Stimulated activated CD4-positive, alpha-beta T cell treated with anti-CD3 and anti-CD28 coated beads, Interleukin-2, amount 100 ng/mL, for 4 hours (primary cell): Measurements from ENCODE around the gene PRLR.
A peak's percentile ranks its signal among the peaks of the same experiment; 100 is the strongest.

ENCODE experiments used
- DNase-seq: peaks from one replicate; pipeline ENCODE4 v3.0.0-alpha.2; 2020; ENCODE audit warnings: low read depth

PRLR gene

DNA sequence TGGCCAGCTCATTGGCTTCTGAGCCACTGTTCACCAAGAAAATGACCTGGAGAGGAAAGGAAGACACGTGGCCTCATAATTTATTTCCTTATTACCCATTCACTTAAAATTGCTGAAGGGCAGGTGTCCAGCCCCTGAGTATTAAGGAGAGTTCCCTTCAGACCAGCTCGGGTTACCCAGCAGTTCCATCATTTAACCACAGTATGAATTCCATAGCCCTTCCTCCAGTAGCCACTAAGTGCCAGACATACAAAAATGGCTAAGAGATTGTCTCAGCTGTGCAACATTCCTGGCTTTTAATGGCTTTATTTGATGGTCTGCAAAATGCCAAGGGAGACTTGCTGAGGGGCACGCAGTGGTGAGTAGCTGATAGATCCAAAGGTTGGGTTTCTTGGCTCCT is 195.0 kb downstream of the PRLR start:
- DNase-seq, result no peak

DNA sequence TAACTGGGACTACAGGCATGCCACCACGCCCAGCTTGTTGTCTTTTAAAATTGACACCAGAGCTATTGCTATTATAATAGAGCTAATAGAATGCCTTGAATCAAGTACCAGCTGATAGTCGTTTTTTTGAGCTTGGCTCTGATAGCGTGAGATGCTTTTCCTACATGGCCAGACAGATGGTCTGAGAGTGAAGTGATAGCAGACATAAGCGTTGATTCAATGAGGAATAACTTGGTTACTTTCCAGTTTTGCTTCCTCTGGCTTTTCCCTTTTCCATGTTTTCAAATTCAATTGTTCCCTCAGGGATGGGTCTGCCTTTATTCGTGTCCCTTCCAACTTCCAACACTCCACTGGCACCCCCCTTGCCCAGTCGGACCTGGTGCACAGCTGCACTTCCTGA is 197.9 kb downstream of the PRLR start:
- DNase-seq, result no peak

DNA sequence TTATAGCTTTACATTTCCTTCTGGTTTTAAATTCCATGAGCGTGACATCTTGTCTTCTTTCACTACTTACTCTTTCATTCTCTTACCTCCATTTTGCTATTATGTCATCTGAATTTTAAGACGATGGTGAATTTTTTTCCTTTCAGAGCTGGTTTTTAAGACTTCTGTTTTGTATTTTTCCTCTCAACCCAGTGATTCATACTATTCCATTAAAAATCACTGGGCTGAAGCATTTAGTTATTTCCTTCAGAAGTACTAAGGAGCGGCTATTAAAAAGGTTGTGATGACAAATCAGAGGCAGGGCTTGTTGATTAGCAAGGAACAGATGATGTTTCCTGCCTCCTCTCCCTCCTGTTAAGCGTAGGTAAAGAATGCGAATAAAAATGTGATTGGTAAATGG is 199.0 kb downstream of the PRLR start:
- DNase-seq, result no peak

DNA sequence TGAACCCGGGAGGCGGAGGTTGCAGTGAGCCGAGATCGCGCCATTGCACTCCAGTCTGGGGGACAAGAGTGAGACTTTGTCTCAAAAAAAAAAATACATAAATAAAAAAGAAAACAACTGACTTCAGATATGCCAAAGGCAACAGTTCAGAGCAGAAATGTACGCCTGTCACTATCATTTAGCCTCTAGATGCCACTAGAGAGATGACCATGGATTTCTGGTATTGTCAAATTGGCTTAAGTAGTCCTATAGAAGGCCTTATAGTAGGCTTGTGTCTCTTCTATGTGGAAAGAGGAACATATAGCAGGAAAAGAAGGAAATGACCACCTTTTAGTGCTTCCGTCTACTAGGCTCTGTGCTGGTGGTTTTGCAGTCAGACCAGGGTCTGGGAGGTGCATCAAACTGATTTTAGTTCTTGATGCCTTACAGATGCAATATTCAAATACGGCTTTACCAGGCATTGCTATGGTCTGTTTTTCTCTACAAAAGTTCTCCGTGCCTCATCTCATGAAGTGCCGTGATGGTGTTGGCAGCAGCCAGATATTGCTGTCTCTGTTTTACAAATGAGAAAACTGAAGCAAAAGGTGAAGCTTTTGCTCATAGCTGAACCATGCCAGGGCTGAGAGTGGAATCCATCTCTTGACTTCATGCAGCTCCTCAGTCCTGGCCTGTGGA is 199.7 kb downstream of the PRLR start:
- DNase-seq, result no peak

DNA sequence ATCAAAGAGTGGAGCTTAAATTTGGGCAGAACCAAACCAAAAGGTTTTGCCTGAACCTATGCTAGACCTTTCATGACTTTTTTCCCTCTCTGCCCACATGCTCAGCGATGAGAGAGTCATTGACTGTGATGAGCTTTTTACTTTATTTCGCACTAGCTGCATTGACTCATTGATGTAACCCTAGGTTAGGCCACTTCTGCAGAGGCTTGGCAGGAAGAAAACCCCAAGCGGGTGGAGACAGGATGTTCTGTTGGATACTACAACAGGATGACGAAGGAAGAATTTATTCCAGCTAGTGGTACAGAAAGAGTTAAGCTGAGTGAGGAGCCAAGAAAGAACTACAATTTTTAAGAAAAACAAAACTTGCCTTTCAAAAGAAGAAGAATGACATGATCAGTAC is 201.0 kb downstream of the PRLR start:
- no peak for DNase-seq

DNA sequence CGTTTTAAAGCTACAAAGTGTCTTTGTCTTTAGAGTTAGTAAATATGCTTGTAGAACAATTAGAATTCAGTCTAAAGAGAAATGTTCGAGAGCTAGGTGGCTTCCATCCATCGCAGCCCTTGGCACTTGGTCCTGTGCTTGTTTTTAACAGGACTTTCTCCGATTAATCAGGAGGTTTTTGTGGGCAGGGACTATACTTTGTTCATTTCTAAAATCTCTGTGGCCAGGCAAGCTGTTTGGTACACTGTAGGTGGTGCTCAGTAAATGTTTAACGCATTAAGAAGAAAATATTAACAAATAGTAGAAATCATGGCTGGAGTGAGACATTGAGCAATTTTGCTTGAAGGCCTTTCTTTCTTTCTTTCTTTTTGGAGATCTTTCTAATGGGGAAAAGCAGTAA is 203.3 kb downstream of the PRLR start:
- DNase-seq, result no peak

DNA sequence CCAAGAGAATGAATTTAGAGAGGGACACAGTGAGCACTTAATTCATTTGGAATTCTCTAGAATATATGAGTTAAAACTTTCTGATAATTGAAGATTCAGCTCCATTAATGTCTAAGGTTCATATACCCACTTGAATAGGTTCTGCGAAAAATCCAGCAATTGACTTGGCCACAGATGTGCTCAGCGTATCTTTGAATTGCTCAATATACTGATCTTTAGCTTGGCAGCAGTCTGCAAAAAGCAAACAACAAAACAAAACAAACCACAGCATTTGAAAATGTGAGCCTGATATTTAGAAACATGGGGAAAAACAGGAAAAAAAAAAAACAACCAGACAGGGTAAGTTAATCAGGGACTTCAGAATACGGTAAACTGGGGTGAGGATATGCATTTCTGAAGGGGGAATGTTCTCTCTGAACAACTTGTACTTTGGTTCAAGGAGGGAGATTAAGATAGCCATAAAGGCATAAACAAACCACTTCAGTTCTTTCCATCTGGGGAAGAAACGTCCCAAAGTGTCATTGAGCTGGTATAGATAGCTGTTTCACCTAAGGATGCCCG is 203.9 kb downstream of the PRLR start:
- no peak for DNase-seq

DNA sequence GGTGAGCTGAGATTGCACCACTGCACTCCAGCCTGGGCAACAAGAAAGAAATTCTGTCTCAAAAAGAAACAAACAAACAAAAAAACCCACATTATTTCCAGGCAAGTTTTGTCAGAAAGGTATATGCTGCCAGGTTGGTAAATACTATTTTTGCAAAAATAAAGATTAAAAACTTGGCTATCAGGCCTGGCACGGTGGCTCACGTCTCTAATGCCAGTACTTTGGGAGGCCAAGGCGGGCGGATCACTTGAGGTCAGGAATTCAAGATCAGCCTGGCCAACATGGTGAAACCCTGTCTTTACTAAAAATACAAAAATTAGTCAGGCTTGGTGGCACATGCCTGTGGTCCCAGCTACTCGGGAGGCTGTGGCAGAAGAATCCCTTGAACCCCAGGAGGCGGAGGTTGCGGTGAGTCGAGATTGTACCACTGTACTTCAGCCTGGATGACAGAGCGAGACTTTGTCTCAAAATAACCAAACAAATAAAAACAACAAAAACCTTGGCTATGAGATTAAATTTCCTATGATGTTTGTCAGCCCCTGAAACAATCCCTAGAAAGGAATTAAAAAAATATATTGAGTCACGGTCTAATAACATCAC is 205.3 kb downstream of the PRLR start:
- DNase-seq, result no peak

DNA sequence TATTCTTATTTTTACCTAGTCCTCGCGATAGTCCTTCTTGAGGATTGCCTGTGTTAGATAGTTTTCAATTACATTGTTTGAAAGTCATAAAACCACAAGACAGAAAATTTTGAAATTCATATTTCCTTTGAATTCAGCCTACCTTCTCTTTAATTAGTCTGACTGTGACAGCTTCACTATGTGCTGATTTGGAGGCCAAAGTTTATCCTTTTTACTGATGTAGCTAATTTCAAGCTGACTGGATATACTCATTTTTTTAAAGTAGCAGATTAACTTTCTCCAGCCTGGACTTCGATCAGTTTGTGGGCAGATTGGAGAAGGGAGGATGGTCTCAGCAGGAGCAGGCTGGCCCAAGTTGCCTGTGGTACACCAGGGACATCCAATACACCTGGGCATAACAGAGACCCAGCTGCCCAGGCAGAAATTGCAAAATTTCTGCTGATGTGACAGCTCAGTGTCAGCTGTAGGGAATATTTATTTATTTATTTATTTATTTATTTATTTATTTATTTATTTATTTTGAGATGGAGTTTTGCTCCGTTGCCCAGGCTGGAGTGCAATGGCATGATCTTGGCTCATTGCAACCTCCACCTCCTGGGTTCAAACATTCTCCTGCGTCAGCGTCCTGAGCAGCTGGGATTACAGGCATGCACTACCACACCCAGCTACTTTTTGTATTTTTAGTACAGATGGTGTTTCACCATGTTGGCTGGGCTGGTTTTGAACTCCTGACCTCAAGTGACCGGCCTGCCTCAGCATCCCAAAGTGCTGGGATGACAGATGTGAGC is 206.7 kb downstream of the PRLR start:
- DNase-seq, result no peak

DNA sequence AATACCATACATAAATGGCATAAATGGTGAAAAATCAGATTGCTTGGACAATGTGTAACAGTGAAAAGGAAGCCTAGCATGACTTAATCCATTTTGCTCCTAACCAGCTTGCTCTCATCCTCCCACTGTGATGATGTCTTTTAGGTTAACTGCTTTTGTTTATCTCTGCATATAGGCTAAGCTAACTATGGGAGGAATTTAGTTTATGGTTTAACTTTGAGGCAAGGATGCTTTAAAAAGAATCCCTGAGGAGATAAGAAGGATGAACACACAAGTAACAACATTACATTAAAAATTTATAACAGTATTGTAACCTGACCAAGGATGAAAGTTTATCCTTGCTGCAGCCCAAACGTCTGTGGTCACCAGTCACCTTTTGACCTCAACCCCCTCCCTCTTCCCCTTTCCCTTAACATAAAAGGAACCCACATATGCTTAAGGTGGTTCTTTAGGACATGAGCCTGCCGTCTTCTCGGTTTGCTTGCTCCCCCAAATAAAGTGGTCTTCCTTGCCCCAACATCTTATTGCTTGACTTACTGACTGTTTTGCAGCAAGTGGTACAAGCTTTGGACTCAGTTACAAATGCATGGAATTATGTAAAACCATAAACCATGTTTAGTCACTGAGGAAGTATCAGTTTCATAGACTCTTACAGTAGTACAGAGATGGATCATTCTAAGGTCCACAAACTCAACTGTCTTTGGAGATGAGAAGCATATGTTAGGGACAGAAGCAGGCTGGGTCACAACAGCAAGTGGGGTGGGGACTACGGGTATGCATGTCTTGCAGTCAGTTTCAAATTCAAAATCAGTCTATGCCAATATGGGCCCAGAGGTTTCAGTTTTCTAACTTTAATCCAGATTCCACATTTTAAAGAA is 213.9 kb downstream of the PRLR start:
- no peak for DNase-seq

DNA sequence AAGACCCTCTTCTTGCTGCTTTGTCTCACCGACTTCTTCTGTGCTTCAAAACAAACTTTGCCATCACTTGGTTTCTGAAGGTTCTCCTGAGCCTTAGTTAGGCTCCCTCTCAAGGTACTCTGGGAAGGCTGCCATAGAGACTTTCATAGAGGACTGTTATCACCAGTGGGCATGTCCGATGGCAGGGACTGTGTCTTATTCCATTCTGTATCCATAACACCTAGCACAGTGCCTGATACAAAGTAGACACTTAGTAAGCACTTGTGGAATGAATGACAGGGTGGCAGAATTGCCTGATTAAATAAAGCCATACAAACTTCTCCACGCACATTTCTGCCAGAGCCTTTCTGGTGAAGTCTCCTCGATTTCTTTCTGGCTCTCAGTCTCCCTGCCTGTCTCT is 215.2 kb downstream of the PRLR start:
- DNase-seq, result no peak

DNA sequence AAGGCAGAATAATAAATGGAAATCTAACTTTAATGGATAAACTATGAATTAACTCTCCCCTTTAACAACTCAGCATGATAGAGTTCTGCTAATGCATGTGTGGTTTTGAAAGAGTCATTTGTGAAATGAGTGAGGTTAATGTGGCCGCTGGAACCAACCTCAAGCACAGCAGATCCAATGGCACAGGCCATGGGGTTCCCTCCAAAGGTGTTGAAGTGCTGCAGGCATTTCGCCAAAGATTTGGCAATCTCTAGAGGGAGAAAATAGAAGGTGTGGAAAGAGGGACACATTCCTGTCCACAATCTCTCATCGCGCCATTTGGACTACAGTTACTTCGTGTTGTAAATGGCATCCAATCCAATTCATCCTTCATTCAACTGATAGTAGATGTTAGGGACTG is 217.5 kb downstream of the PRLR start:
- no peak for DNase-seq

DNA sequence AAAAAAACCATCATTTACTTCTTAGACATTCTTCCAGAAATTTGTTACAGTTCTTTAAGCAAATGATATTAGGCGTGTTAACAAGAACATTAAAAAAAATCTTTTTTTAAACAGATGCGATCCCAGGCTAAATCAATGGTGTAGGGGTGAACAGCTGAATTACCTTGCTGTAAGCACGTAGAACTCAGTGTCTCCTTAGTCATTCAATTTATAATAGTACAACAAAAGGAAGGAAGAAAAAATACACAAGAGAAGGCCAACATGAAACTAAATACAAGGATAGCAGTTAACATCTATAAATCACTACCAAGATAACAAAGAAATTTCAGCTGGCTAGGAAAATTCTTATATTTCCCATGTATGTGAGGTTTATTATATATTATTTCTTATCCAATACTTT is 217.9 kb downstream of the PRLR start:
- no peak for DNase-seq

DNA sequence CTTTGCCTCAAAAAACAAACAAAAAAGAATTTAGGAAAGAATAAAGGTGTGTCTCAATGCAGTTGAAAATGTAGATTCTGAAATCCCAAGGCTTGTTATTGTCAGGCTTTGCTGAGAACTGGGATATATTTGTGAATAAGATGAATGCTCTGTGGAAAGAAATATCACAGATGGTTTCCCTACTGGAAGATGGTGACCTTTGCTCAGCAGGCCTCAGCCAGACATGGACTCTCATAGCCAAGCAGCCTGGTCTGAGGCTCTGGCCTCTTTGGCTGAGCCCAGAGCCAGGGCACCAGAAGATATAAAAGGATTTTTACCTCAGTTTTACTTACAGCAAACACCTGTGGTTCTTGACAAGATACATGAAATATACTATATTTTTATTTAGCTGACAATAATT is 219.6 kb downstream of the PRLR start:
- no peak for DNase-seq

DNA sequence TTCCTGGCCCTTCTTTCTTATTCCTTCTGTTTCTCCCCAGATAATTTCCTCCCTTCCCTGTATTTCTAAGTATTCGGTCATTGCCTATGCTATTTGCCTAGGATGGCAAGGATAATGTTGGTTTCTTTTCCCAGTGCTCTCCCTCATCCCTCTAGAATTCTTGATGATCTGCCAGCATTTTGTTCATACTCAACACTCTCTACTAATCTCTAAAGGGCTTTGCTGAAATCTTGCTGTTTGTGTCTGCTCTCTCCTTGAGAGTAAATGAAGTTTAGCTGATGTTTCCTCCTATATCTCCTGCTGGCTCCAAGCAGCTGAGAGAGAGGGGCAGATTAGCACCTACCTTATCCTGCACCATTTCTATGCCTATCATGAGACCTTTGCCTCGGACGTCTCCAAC is 220.6 kb downstream of the PRLR start:
- DNase-seq, result no peak

DNA sequence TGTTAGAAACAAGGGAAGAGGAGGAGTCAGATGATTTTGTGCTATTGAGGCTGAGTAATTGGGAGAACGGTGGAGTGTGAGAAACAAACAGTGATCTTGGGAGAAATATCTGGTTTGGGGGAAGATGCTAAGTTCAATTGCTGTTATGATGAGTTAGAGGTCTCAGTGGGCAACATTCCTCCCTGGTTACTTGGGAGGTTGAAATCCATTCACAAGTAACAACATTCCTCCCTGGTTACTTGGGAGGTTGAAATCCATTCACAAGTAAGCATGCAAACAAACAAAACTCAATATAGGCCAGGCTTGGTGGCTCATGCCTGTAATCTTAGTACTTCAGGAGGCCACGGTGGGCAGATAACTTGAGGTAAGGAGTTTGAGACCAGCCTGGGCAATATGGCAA is 221.3 kb downstream of the PRLR start:
- DNase-seq, result no peak

DNA sequence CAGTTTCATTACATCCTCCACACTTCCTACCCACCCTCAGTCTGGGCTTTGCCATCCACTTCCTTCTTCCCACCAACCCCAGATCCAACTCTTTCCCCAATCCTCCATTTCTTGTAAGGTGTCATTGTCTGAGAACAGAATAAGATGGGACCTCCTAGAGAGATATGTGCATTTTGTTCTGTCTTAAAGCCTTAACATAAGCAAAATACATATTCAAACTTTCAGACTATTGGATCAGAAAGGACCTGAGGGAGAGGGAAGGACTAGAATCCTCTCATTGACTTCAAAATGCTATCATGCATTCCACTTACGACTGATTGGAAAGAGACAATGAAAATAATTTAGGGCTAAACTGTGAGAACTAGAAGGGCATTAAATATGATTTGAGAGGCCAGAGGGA is 225.5 kb downstream of the PRLR start:
- no peak for DNase-seq

DNA sequence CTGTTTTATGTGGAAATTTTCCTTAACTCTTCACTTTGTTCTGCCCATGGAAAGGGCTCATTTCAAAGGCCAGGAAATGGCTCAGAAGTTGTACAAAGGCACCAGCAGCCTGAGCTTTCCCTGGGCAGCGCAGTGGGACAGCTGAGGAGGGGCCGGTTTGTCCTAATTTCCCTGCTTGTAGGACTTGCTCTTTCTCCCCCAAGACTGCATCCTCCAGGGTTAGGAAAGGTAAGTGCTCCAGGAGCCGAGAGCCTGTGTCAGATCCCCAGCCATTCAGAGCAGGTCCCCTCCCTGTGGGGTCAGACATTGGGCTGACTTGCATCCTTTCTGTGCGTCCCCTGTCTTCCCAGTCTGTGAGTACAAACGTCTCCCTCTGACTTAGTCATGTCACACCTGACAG is 226.1 kb downstream of the PRLR start:
- no peak for DNase-seq

DNA sequence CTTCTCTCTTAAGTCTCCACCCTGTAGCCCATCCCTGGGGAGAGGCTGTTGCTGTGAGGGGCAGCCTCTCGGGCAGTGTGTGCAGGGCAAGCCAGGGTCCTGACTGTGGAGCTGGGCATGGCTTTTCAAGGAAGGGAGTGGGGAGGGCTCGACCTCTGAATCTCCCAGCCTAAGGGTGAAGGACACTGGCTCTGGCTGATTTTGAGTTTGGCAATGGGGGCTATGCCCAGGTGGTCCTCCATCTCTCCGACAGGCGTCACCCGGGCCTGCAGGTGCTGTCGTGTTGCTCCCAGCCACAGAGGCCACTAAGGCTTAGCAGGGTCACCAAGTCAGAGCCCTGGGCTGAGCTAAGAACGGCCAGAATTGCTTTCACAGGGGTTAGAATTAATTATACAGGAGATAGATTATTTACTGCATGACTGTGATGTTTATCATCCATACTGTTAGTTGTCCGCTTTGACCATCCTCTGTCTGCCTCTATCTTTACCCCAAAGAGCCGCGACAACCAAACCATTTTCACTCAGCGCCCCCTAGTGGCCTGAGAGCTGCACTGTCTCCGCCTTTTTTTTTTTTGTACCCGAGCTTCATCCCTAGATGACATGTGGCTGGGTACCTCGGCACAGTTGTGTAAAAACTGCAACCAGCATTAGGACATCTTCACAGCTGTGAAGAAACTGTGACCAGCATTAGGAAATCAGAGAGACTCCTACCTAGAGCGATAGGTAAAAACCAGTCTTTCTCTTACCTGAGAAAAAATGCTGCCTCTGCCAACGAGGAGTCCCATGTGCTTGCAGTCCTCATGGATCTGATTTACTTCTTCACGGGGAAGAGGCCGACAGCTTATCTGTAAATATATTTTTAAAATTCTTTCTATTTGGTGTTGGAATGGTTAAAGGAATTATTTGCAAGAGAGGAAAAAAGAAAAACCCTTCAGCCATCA is 227.0 kb downstream of the PRLR start:
- DNase-seq, result peak; percentile 14

DNA sequence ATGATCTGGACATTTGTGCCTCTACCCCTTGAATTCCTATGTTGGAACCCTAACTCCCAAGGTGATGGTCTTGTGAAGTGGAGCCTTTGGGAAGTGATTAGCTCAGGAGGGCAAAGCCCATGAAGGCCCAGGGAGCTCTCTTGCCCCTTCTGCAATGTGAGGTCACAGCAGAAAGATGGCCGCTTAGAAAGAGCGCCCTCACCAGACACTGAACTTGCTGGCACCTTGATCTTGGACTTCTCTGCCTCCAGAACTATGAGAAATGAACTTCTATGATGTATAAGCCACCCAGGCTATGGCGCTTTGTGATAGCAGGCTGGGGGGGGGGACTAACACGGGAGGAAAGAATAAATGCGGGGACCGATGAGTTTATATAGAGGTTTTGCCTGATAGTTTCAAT is 227.8 kb downstream of the PRLR start:
- DNase-seq, result no peak

DNA sequence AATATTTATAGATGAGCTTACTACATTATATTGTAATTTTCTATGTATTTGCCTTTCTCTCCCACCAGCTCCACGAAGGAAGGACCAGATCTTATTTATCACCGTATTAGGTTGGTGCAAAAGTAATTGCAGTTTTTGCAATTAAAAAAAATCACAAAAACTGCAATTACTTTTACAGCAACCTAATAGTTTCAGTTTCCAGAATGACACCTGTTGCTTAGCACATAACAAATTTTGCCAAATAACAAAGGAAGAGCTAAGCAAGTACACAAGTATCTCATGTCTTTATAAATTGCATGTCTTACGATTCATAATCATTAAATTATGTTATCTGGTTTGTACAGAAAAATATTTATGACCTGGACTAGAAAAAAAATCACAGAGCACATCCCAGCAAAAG is 228.4 kb downstream of the PRLR start:
- DNase-seq, result no peak
